ENCODE data around the gene CAV1.

DNA sequence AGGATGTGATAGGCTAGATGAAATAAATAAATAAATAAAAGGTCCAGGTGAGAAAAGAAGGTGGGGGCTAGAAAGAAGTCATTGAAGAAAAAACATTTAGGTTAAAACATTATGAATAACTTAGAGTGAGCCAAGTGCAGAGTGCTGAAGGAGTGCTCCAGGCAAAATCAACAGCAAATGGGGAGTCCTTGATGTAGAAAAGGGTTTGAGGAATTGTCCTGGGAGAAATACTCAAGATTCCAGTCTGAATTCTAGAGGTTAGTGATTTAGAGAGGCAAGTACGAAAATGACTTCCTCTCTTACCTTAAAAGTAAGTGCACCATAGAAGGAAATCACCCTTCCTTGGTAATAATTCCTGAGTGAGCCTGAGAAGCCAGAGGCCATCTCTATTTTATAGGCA lies 19.7 kb downstream of the CAV1 start:
- TF ChIP-seq EZH2 (IDR thresholded peaks at IDR 0.05; ENCODE audit: low read length): no peak
- no peak for TF ChIP-seq CTCF (optimal IDR thresholded peaks at IDR 0.05 in 1 of 3, IDR thresholded peaks at IDR 0.05 in 1 of 3, conservative IDR thresholded peaks at IDR 0.05 in 1 of 3; ENCODE audit: extremely low read depth in 1 of 3, insufficient read depth in 2 of 3, low read length in 3 of 3)
